ENCODE results near the gene NACC2. TPM values are rescaled to one million over a fixed set of nuclear protein-coding genes. Genes with fewer than 3 reads are reported as not detected.

The NACC2 gene
- polyA plus RNA-seq, 3 donors: 8.1 to 32.4 (median 8.7) TPM

DNA sequence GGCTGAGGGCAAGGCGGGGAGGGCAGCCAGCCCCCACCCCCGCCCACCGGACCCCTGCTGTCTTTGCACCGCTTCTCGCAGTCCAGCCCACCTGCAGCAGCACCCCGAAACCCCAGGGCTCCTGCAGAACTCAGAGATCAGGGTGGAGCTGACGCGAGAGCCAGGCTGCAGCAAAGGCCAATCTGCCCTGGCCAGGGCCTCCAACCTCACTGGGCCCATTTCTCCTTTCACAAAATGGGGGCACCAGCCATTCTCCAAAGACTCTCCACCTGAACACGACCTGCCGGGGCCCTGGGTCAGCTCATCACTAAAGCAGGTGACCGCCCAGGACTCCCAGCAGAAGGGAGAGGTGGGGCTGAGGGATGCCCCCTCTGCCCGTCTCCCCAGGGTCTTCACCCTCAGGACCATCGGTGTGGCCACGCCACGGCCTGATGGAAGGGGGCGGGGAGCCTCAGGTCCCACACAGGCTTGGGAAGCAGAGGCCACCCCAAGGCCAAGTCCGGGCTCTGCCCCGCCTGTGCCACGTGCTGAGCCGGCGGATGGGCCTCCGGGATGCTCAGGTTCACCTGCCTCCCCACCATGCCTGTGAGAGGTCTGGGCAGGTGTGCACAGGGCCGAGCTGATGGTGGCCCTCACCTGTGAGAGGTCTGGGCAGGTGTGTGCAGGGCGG lies 13.1 kb downstream of the NACC2 start:
- H3K9me3 ChIP-seq (replicated peaks in 1 of 2; ENCODE audit: control insufficient read depth in 1 of 2, insufficient read depth in 1 of 2, low read length in 2 of 2): no peaks in the 10 kb centered on the region
- H3K9ac ChIP-seq (ENCODE audit: insufficient read depth, low read length, poor library complexity, severe bottlenecking): no peak overlapping the region
- no peak for DNase-seq
- TF ChIP-seq, protein P1, sequence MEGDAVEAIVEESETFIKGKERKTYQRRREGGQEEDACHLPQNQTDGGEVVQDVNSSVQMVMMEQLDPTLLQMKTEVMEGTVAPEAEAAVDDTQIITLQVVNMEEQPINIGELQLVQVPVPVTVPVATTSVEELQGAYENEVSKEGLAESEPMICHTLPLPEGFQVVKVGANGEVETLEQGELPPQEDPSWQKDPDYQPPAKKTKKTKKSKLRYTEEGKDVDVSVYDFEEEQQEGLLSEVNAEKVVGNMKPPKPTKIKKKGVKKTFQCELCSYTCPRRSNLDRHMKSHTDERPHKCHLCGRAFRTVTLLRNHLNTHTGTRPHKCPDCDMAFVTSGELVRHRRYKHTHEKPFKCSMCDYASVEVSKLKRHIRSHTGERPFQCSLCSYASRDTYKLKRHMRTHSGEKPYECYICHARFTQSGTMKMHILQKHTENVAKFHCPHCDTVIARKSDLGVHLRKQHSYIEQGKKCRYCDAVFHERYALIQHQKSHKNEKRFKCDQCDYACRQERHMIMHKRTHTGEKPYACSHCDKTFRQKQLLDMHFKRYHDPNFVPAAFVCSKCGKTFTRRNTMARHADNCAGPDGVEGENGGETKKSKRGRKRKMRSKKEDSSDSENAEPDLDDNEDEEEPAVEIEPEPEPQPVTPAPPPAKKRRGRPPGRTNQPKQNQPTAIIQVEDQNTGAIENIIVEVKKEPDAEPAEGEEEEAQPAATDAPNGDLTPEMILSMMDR (IDR thresholded peaks at IDR 0.05): no peak
- peaks cover 90% of the 10 kb centered on the region for H4K20me1 ChIP-seq (ENCODE audit: insufficient read depth, low read length)
- no peak overlapping the region for H3K4me2 ChIP-seq (replicated peaks; ENCODE audit: extremely low read depth, low read length, poor library complexity, severe bottlenecking)
- Mint-ChIP-seq H3K9me3 (no peaks in the 10 kb centered on the region), H3K36me3 (peaks cover 23 to 38% of the 10 kb centered on the region in 2 donors), H3K4me1 (peaks cover 68% of the 10 kb centered on the region), H3K4me3 (no peak overlapping the region), H3K27me3 (ENCODE audit: low read depth in 3 of 3) (peaks cover 0 to 5% (median 0%) of the 10 kb centered on the region in 3 donors), H3K27ac (no peak overlapping the region)
- peaks cover 98% of the 10 kb centered on the region for H3K79me2 ChIP-seq (ENCODE audit: insufficient read depth, low read length)
- H3K36me3 ChIP-seq (replicated peaks in 1 of 2; ENCODE audit: control insufficient read depth in 1 of 2, insufficient read depth in 2 of 2, low read length in 2 of 2): peaks cover 8 to 24% of the 10 kb centered on the region in 2 donors
- H3K4me1 ChIP-seq (ENCODE audit: control insufficient read depth in 1 of 2, insufficient read depth in 2 of 2, low read length in 2 of 2): peaks cover 61 to 87% of the 10 kb centered on the region in 2 donors
- no peak overlapping the region for H2AFZ ChIP-seq (ENCODE audit: insufficient read depth, low read depth, low read length, poor library complexity, severe bottlenecking)
- H3K4me3 ChIP-seq (replicated peaks in 1 of 3; ENCODE audit: low read depth in 2 of 3, low read length in 3 of 3): no peak overlapping the region
- WGBS (ENCODE audit: insufficient coverage): 97% methylated on average over 15 of the region's 24 CpGs
- no peaks in the 10 kb centered on the region for H3K27me3 ChIP-seq (ENCODE audit: control insufficient read depth in 2 of 2, insufficient read depth in 2 of 2, low read length in 2 of 2)
- no peak overlapping the region for H3K27ac ChIP-seq (ENCODE audit: low read depth in 1 of 2, low read length in 2 of 2)
- intact Hi-C loops (cut with micrococcal nuclease): no loop called here

DNA sequence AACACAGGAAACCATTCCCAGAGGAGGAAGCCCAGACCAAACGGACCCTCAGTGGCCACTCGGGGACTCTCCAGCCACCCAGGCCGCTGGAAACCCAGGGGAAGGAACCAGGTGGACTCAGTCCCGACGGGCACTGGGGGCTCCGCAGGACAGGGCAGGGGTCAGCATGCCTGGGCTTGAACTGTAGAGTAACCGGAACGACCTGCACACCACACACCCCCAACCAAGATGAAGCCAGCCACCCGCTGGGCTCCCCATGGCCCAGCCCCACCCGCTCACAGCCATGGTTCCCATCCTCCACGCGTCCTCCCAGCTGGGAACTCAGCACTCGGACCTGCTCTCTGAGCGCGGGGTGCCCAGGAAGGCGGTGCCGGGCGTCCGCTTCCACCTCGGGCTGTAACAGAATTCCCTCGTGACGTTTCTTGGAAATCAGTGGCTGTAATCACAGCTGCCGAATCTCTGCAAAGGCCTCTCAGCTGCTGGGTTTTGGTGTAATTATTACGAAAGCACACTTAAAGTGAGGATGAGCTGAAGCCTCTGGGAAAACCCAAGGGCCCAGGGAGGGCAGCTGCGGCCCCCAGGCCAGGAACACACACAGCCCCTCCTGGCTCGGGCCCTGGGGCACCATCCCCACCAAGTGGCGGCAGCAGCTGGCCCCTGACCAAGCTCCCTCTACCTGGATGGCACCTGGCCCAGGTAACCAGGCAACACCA lies 13.8 kb downstream of the NACC2 start:
- Mint-ChIP-seq H3K9me3 (peaks cover 0 to under 1% (median 0%) of the 10 kb centered on the region in 7 donors), H3K4me1 (peaks cover 68% of the 10 kb centered on the region), H3K4me3 (no peak overlapping the region), H3K27ac (no peak overlapping the region), H3K27me3 (ENCODE audit: low read depth in 3 of 3) (peaks cover 0 to 6% (median 0%) of the 10 kb centered on the region in 3 donors), H3K36me3 (peaks cover 22 to 38% of the 10 kb centered on the region in 2 donors)
- Histone ChIP-seq H3K27ac (ENCODE audit: low read depth in 1 of 2, low read length in 2 of 2) (no peak overlapping the region), H3K36me3 (replicated peaks in 1 of 2; ENCODE audit: control insufficient read depth in 1 of 2, insufficient read depth in 2 of 2, low read length in 2 of 2) (peaks cover 8 to 24% of the 10 kb centered on the region in 2 donors), H4K20me1 (ENCODE audit: insufficient read depth, low read length) (peaks cover 83% of the 10 kb centered on the region), H3K4me3 (replicated peaks in 1 of 3; ENCODE audit: low read depth in 2 of 3, low read length in 3 of 3) (no peak overlapping the region), H3K9ac (ENCODE audit: insufficient read depth, low read length, poor library complexity, severe bottlenecking) (peak overlapping the region; percentile 8), H3K79me2 (ENCODE audit: insufficient read depth, low read length) (peaks cover 91% of the 10 kb centered on the region), H3K27me3 (ENCODE audit: control insufficient read depth in 2 of 2, insufficient read depth in 2 of 2, low read length in 2 of 2) (no peaks in the 10 kb centered on the region), H3K9me3 (replicated peaks in 1 of 2; ENCODE audit: control insufficient read depth in 1 of 2, insufficient read depth in 1 of 2, low read length in 2 of 2) (no peaks in the 10 kb centered on the region), H3K4me1 (ENCODE audit: control insufficient read depth in 1 of 2, insufficient read depth in 2 of 2, low read length in 2 of 2) (peaks cover 62 to 88% of the 10 kb centered on the region in 2 donors), H3K4me2 (replicated peaks; ENCODE audit: extremely low read depth, low read length, poor library complexity, severe bottlenecking) (no peak overlapping the region), H2AFZ (ENCODE audit: insufficient read depth, low read depth, low read length, poor library complexity, severe bottlenecking) (no peak overlapping the region)
- TF ChIP-seq, protein P1 (IDR thresholded peaks at IDR 0.05): no peak
- intact Hi-C loops (cut with micrococcal nuclease): no loop called here
- no peak for DNase-seq
- WGBS (ENCODE audit: insufficient coverage): 74% methylated on average over 25 of the region's 27 CpGs

All from CD14-positive monocyte (primary cell).